Renal cortex interstitium (tissue), 11 donors: ENCODE measurements around the gene RHEX. TPM values are rescaled to one million over a fixed set of nuclear protein-coding genes. Genes with fewer than 3 reads are reported as not detected.

Experiments
- DNase-seq, 11 donors: peaks; one replicate each; pipeline ENCODE4 v3.0.0-alpha.2; 2013; ENCODE audit warnings: low read depth in 9 of 11, low spot score in 4 of 11; ENCODE audit errors: extremely low read depth in 1 of 11
- polyA plus RNA-seq, 3 donors: library from polyadenylated mRNA; unstranded; fragments of 120-200 nt; gene quantifications; one replicate each; pipeline ENCODE4 v1.2.1, GENCODE V29; 2013; ENCODE audit not compliant: insufficient read length in 3 of 3

Gene RHEX
- polyA plus RNA-seq, 3 donors = 2.9 to 4.5 (median 3.3) TPM

DNA sequence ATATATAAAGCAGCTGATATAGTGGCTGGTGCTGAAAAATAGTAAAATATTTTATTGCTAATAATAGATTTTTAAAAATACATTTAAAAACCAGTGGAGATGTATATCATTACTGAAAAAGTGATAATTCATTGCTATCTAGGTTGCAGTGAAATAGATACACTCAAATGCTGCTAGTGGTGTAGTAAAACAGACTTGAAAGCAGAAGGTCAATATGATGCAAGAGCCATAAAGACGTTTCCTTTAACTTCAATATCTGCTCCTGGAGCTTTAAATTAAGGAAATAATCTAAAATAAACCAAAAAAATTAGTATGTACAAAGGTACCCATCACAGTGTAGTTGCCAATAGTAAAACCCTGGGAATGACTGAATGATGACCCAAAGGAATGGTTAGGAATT lies 26.2 kb downstream of the RHEX start:
- DNase-seq = no peak

DNA sequence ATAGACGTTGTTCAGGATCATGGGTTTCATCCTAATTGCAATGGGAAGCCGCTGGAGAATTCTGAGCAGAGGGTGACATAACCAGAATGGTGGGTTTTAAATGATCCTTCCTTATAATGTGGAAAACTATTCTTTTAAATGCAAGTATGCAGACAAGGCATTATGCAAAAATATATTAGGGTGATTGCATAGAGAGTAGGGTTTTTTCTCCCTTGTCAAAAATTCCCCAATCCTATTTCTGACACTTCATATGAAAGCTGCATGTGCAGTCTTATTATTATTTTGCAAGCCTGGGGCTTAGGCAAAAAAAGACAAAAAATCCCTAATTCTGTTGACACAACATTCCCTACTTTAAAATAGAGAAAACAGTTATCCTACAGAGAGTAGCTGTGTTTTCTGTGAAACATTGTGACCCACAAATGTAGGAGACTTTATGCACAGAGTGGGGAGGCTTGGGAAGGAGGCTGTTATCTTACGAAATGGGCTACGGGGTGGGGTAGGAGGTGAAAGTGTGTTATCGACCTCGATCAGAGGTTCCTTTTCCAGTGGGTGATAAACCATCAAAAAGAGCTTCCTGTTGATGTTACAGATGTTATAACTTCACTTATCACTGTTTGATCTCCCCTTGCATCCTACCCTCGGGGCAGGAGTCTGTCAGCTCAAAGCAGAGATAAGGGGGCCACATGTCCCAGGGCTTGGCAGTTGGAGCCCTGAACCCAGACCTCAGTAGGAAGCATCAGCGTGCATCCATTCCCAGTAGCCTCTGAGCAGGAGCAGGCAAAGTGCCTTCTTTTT lies 27.2 kb downstream of the RHEX start:
- DNase-seq = no peak

DNA sequence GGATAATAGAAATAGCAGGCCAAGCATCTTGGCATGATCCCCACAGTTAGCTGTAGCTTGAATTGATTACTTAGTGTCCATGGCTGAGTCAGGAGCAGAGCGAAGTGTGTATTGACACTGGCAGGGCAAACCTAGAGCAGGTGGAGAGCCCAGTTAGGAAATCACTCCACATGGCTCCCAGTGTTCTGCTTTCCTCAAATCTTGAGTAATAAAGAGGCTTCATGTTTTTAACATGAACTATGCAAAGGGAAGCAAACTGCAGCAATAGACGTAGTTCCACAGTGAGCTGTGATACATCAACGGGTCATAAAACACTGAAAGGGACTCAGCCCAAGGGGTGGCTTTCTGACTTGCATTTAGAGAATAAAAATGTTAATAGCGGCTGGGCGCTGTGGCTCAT lies 28.9 kb downstream of the RHEX start:
- DNase-seq = no peak

DNA sequence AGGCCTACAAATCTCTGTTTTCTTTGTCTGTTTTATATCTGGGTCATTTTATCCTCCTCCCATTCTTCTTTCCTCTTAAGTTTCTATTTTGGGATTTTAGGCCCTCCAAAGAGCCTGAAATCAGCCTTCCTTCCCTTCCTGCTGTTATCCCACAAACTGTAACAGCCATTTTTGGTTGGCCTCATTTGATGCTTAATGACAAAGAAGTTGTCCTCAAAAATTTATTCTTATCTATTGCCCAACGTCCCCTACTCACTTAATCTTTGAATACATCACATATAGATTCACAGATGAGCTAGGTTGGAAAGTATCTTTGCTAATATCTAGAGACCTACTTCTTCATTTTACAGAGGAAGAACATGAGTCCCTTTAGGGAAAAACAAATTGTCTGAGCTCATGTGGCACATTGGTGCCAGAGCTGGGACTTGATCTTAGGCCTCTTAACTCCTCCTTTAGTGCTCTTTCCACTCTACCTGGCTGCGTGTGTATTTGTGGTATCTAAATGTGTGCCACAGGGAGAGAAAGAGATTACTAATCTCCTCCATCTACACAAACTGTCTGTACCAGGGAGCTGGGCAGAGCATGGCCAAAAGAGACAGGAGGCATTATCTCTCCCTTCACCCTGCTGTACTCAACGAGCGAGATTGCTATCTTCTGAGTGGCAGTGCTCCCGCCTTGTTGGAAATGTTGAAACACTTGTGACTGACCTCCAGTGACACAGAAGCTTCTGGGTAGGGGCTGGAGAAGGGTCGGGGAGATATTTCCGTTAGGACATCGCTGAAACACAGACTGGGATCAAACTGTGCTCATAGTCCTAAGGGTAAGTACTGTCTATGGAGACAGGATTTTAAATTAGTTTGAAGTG lies 30.1 kb downstream of the RHEX start:
- DNase-seq = no peak

- DNase-seq = no peak
Measured at GRCh38 chr1:206083750-206084149, 30.8 kb downstream of the RHEX start.

GRCh38 chr1:206087091-206087490 lies 34.1 kb downstream of the RHEX start:
- no peak for DNase-seq

GRCh38 chr1:206089341-206089740 lies 36.4 kb downstream of the RHEX start:
- DNase-seq = no peak

GRCh38 chr1:206094024-206094423 lies 41.1 kb downstream of the RHEX start:
- DNase-seq = no peak

DNA sequence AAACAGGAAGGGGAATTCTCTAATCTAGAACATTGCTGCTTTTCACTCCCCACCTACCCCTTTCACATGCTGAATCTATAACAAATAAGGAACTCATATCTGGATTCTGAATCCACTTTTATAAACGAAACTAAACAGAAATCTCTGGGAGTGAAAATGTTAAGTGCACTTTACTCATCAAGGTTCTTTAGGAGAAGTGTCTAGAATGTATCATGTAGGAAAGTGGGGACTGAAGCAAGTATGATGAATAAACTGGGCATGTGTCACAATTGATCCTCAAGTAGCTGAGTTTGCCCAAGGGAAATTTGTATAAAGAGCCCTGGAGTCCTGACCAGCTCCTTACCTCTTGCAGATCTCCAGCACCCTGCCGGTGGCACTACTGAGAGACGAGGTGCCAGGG lies 44.4 kb downstream of the RHEX start:
- no peak for DNase-seq

GRCh38 chr1:206098242-206098919 lies 45.4 kb downstream of the RHEX start:
- DNase-seq = no peak

DNA sequence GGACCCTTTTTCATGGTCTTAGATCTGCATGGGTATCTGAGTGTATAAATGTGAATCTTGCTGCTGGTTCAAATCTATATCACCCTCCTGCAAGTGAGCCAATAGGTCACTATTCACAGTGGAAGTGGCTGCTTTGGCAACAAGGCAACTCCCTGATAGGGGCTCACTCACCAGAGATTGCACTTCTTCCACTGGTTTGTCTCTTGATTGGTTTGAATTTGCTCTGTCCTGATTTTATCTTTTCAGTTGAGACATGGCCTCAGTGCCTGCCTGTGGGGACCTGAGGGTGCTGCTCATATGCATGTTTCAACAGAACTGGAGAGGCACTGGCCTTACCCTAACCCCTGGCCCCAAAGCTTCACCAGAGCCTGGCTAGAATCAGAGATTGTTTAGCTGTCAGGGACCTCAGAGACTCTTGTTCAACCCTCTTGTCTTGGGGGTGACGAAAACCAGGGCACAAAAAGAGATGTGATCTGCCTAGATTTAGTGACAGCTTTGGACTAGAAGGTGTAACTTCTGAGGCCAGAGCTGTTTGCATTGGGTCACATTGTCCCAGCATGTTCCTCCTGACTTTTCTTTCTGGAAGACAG lies 47.3 kb downstream of the RHEX start:
- DNase-seq = no peak

DNA sequence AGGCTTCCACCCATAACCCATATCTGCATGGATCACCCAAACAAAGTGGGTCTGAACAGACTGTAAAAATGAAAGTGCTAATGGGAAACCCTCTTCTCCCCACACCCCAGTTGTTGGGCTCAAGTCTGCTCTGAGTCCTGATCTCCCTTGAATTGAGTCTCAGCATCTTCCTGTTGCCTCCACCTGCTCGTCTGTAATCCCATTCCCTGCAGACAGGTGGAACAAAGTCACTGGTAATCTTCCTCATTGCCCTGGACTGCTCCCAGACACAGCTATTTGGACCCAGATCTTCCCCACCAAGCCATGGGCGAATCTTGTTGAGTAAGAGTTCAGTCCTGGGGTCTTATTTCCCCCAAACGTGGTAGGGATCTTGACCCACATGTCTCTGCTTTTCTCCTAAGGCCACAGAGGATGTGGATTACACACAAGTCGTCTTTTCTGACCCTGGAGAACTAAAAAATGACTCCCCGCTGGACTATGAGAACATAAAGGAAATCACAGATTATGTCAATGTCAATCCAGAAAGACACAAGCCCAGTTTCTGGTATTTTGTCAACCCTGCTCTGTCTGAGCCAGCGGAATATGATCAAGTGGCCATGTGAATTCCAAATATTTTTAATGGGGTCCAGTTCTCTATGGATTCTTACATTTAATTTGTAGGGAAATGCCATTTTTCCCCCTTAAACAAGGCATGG lies 48.5 kb downstream of the RHEX start:
- no peak for DNase-seq

DNA sequence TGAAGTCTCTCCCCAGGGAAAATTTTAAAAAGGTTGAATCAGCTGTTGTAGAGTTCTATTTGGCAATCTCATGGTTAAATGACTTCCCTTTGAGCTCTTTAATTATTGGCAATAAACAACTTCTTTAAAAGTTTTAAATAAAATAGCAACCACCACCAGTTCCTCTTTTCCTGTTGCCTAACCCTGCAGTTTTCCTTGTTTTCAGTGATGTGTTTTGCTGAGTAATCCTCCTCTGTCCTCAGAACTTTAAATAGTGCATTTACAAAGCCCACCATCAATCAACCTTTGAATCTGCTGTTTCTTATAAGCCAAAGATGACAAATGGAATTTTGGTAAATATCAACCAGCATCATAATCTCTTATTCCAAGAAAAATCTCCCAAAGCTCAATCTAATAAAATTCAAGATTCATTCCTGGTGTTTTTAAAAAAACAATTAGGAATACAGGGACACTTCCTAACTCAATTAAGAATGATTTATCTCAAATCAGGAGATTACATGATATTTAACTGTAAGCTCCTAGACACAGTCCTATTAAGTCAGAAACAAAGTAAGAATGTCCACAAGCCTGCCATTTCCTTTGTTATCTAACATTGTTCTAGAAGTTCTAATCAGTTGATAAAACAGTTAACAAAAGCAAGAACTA lies 49.4 kb downstream of the RHEX start:
- no peak for DNase-seq

- no peak for DNase-seq
Measured at GRCh38 chr1:206103979-206104378, 51.0 kb downstream of the RHEX start.

DNA sequence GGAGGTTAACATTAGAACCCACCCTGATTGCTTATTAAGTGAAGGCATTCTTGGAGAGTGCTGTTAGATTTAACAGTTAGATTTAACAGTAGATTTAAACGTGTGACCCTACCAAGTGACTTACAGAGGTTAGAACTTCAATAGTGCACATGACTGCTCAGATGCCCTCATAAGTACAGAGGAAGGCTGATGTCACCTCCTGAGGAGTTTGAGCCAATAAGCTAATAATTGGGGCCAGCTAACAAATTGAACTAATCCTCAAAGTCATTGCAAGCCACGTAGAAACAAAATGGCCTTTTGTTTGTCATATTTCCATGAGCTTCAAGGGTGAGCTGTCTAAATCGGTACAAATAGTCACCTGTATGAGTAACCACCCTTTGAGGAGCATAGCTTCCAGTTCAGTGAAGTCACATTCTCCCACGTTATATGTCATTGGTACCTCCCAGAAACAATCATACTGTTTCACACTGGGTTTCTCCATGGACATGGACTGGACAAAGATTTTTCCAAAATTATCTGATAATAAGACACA lies 52.6 kb downstream of the RHEX start:
- no peak for DNase-seq

GRCh38 chr1:206106328-206107167 lies 53.6 kb downstream of the RHEX start:
- DNase-seq = peak; percentile 52 to 84 (median 70)

GRCh38 chr1:206107168-206107544 lies 54.2 kb downstream of the RHEX start:
- no peak for DNase-seq
